GM19455 (cell line): ENCODE data around the gene CYBRD1.

Experiments
- ATAC-seq: cut with Tn5 transposase; IDR thresholded peaks from one replicate; pipeline ENCODE4 v1.9.1; 2021; ENCODE audit not compliant: unreplicated experiment

The CYBRD1 gene

DNA sequence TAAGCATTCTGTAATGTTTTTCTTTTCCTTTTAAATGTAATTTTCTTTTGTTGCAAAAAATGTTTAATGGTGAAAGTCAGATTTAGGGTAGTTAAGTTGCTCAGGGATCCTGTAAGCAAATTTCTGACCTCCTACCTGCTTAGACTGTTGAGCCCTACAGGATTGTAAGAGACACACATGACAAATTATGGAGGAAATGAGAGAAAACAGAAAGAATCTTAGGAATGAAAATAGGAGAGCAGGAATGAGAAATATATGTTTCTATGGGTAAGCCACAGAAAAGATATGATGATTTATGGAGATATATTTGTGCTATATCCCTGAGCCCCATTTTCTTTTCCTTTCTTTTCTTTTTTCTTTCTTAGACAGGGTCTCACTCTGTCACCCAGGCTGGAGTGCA, 28.3 kb downstream of the CYBRD1 start:
- ATAC-seq, result no peak

DNA sequence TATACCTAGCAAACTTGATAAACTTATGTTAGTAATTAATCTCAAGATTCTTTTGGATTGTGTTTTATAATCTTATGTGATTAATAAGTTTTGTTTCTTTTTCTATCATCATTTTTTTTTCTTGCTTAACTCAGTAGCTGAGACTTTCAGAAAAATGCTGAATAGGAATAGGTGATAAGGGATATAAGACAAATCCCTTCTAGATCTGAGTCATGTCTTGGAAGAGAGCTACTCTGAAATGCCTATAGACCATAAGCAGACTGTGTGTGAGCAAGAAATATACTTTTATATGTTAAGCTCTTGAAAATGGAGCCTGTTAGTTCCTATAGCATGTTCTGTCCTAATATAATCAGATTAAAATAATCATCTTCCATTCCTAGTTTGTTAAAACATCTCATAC, 29.6 kb downstream of the CYBRD1 start:
- no peak for ATAC-seq

DNA sequence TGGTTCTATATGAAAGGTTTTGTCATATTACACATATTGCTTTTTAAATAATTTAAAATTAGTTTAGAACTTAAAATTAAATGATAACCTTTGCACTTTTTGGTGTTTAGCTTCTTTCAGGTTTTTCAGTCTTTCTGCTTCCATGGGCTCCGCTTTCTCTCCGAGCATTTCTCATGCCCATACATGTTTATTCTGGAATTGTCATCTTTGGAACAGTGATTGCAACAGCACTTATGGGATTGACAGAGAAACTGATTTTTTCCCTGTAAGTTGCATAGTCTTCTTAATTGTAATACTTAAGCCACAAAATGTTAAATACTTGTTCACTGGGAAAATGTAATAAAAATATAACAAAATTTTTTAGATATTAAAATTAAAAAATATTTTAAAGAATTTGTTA, 31.0 kb downstream of the CYBRD1 start:
- no peak for ATAC-seq

DNA sequence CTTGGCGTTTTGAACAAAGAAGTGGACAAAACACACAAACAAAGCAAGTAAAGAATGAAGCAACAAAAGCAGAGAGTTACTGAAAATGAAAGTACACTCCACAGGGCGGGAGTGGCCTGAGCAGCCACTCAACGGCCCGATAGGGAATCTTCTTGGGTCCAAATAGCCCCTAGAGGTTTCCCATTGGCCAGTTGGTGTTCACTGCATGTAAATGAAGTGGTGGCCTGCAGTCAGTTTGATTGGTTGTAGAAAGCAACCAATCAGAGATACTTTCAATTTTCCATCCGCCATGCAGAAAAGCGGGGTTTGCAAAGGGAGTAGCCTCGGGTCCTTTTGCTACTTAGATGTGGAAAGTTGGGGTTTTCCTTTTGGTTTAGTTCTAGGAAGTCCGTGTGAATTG, 31.6 kb downstream of the CYBRD1 start:
- no peak for ATAC-seq

DNA sequence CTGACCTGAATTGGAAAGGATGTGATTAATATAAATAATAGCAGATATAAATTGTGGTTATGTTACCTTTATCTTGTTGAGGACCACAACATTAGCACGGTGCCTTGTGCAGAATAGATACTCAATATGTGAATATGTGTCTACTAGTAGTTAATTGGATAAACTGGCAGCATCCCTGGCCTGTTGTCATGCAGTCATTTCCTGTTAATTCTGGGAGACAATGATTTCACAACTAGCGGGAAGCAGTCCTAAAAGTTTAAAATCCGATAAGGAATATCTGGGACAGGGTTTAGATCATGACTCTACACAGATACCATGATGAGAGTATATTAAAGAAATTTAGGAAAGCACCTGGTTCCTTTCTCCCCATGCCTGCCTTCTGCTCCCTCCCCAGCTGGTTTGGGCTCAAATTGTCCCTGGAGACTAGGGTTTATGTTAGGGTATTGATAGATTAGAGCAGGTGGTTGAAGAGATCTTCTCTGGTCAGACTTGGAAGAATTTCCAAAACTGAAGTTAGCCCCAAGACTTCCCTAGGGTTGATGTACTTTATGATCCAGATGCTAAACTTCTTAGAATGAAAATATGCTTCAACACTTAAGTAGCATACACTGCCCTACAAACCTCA, 32.8 kb downstream of the CYBRD1 start:
- ATAC-seq, result no peak

DNA sequence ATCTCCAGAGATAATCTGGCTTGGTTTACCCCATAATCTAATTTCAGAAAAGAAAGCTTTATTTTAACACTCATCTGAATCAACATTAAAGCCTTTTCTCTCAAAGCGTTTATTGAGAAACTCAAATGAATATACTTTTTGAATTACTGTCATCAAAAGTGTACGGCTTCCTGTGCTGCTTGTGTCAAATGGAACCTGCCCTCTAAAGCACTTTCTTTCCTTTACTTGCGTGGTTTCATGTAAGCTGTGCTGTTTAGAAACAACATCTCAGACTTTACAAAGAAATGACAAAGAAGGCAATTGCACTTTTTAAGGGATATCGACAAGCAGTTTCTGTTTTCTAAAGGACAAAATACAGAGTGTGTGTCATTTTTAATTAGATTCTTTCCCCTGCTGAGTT, 35.1 kb downstream of the CYBRD1 start:
- ATAC-seq, result no peak

DNA sequence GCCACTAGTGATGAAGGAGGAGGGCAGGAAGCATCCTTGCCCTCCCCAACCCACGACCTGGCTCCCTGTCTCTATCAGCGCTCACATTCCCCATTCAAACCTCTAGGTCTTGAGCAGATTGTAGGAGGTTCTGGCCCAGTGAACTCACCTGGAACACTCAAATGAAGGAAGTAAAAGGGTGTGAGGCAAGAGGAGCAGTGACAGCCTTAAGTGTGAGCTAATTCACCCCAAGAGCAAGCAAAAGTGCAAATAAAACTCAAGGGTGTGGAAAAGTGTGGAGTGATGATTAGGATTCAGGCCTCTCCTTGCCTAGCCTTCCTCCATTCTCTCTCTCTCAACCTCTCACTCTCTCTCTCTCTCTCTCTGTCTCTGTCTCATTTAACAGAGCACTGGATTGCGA, 41.0 kb downstream of the CYBRD1 start:
- ATAC-seq, result no peak

DNA sequence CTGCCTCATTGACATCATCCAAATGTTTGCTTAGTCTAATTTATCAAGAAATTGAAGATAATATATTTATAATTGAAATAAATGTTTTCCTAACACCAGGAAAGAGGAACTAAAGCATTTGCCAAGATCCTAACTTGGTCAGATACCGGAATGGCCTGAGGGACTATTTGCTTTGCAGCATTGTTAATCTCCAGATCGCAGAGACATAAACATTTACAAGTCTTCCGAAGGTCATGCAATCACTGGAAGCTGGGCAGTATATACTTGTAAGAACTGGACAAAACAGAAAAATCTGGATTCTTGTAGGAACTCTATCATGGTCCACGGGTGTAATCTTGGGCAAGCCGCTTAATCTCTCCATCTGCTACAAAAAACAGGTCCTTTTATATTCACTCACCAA, 42.2 kb downstream of the CYBRD1 start:
- no peak for ATAC-seq

DNA sequence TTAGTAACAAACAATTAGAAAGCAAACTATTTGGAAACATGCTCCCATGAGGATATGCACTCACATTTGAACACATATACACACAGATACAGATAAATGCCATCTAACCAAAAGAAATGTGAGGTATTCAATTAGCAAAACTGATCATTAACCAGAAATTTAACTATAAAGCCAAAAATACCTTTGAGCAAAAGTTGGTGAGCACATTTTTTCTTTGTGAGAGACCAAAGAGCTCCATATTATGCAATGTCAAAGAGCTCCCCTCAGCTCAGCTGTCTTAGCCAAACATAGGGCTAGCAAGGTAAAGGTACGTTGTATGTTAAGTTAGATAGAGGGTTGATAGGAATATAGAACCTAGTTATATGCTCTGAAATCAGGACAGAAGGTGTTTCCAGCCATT, 43.8 kb downstream of the CYBRD1 start:
- no peak for ATAC-seq

DNA sequence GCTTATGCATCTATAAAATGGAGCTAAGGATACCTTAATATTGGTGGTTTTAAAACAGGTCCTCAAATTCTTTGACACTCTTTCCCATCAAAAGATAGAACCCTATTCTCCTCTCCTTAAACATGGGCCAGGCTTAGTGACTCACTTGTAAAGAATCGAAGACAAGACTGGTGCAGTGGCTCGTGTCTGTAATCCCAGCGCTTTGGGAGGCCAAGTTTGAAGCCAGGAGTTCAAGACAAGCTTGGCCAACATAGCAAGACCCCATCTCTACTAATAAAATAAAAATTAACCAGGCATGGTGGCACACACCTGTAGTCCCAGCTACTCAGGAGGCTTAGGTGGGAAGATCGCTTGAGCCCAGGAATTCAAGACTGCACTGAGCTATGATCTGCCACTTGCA, 44.5 kb downstream of the CYBRD1 start:
- ATAC-seq, result no peak

DNA sequence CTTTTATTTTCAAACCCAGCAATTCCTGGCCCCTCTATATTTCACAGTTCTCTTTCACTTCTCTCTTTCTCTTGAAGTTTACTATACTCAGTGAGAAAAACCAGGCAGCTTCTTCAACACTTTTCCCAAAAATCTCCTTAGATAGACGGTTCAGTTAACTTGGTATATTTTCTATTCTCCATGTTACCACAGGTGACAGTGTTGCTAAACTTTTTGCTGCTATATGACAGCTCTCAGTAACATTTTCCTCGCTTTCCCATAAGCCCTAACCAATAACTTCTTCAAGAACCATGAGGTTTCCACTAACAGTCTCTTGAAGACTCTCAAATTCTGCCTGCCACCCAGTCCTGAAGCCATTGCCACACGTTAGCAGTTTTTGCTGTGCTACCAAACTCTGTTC, 45.8 kb downstream of the CYBRD1 start:
- ATAC-seq, result no peak

DNA sequence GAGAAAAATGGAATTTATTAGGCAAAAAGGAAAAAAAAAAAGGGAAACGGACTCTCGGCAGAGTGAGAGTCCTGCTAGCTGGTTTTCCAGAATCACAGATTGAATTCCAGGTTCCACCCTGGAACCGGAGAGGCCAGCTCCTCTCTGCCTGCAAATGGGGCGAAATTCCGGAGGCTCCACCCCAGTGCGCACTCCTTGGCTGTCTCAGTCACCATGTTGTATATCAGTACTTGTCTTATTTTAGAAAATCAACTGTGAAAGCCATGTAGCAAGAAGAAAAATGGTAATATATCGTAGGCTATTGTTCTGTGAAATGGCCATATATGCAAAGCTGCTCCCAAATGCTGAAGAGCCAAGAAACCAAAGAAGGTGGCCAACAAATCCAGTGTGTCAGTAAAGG, 49.4 kb downstream of the CYBRD1 start:
- ATAC-seq, result no peak

DNA sequence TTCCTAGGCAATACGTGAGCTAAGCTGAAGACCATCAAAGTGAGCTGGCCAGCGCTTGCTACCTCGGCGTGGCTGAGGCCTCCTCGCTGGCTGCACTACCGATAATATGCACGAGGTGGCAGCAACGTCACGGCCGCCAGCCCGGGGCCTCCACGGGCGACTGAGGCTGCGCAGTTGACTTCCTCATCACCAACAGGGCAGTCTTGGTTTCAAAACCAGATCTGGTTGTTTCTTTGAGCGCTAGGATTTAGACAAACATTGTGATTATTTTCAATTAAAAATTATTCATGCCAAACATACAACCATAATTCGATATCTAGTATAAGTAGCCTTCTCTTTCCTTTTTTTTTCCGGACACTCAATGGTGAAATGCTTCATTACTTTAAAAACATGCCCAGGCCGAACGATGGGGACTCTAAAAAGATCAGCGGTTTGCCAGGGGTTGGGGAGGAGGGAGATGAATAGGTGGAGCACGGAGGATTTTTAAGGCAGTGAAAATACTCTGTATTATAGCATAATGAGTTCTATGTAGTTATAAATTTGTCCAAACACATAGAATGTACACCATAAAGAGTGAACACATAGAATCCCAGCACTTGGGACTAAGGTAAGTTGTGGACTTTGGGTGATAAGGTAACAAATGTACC, 52.0 kb downstream of the CYBRD1 start:
- peak; percentile 90 for ATAC-seq

DNA sequence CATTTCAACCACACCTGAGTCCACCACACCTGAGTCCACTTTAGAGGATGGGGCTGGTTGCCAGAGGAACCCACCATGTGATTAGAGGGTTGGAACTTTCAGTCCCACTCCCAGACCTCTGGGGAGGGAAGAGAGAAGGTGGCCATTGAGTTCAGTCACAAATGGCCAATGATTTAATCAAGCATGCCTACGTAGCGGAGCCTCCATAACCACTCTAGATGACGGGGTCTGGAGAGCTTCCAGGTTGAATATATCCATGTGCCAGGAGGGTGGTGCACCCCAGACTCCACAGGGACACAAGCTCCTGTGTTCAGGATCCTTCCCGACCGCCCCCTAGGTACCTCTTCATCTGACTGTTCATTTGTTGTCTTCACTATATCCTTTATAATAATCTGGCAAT, 53.3 kb downstream of the CYBRD1 start:
- ATAC-seq, result no peak

DNA sequence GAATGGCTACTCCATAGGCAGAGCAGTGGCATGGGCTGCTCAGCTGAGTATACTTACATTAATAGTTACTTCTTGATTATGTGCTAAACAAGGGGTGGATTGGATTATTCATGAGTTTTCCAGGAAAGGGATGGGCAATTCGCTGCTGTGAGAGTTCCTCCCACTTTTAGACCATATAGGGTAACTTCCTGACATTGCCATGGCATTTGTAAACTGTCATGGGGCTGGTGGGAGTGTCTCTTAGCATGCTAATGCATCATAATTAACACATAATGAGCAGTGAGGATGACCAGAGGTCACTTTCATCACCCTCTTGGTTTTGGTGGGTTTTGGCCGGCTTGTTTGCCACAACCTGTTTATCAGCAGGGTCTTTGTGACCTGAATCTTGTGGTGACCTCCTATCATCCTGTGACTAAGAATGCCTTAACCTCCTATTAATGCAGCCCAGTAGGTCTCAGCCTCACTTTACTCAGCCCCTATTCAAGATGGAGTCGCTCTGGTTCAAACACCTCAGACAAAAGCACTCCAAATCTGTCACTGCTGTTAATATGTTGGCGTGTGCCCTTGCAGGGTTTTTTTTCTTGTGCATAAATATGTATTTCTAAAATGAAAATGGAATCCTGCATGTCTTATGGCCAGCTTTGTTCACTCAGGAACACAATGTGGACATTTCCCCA, 56.0 kb downstream of the CYBRD1 start:
- no peak for ATAC-seq

DNA sequence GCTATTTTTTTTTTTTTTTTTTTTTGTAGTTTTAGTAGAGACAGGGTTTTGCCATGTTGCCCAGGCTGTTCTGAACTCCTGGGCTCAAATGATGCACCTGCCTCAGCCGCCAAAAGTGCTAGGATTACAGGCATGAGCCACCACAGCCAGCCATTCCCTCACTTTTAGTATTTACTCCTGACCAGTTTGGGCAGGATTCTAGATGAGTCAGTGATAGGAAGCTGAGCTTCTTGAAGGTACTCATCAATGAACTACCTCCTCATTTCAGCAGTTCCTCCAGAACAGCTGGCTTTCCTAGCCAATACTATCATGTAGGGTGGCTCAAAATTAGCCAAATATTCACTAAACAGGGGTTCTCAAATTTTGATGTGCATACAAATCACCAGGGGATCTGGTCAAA, 57.2 kb downstream of the CYBRD1 start:
- ATAC-seq, result no peak

DNA sequence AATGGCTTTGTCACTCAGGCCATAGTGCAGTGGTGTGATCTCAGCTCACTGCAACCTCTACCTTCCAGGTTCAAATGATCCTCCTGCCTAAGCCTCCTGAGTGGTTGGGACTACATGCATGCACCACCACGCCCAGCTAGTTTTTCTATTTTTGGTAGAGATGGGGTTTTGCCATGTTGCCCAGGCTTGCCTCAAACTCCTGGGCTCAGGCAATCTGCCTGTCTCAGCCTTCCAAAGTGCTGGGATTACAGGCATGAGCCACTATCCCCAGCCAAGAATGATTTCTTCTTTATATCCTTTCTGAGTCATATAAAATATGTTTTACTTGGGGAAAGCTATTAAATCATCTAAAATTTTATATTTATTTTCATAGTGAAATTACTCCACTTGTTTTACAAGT, 61.3 kb downstream of the CYBRD1 start:
- no peak for ATAC-seq

DNA sequence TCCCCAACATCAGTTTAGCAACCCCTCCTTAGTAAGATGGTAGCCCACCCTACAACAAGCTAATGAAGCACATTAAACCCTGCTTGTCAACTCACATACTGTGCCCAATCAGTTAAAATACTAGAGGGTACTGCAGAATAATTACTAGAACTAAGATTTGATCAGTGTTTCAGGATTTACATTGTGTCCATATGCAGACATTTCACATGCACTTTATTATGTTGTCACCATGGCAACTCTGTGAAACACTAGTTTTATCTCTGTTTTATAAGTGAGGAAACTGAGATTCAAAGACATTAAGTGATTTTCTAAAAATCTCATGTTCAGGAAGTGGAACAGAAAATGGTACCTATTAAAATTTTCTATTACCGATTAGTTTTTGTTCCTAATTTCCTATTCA, 61.7 kb downstream of the CYBRD1 start:
- no peak for ATAC-seq

DNA sequence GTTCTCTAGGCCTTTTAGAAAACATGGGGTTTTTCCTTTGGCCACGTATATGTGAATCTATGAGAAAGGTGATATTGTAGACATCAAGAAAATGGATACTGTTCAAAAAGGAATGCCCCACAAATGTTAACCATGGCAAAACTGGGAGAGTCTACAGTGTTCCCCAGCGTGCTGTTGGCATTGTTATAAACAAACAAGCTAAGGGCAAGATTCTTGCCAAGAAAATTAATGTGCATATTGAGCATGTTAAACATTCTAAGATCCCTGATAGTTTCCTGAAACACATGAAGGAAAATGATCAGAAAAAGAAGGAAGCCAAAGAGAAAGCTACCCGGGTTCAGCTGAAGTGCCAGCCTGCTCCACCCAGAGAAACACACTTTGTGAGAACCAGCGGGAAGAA, 64.9 kb downstream of the CYBRD1 start:
- no peak for ATAC-seq

DNA sequence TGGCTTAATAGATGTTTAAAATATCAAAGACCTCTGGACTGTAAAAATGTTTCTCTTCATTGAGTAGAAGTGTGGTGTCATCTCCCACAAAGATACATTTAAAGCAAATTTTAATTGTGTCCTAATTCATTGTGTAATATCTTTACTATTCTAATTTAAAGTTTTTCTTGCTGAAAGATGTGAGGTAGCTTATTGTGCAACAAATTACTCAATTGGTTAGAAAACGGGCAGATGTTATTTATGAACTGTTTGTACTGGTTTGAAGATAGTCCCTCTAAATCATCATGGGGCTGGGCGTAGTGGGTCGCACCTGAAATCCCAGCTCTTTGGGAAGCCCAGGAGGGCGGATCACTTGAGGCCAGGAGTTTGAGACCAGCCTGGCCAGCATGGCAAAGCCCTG, 65.3 kb downstream of the CYBRD1 start:
- no peak for ATAC-seq

DNA sequence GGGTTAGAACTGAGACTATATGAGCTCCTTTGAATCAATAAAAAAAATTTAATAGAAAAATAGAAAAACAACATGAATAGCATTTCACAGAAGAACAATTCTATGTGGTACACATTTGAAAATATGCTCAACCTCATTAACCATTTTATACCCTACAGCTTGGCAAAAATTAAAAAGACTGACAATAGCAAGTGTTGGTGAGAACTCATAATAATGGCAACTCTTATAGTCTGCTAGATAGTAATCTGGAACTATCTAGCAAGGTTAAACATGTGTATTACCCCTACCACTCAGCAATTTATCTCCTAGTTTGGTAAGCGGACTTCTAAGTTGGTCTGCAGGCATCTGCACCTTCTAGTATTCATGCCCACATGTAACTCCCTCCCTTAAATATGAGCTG, 67.8 kb downstream of the CYBRD1 start:
- ATAC-seq, result no peak

DNA sequence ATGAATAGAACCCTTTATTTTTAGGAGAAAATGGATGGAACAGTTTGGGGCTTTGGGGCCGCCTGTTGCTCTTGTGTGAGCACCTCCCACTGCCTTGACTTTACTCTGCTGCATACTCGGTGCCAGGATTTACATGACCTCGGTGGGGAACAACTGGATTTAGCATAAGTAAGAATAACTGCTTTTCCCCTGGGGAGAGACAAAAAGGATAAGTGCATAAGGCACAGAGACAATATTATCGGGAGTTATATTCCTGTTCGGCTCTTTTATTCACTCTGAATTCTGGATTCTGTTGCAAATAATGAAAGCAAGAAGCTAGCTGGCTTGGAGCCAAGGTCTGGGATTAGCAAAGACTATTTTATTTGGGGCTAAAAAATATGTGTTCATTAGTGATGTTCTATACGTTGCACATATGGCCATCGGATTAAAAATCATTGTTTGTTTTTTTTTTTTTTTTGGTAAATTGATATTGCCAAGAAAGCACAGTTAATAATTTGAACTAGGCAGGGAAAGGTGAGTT, 69.8 kb downstream of the CYBRD1 start:
- no peak for ATAC-seq
